GM21619 (cell line): ENCODE data around the gene RNPEP.
"Not testable (repeated sequence)": the region's sequence is repeated elsewhere in the genome, so short reads cannot be mapped to it uniquely, and the experiment has no call there.

Experiments used
- ATAC-seq: cut with Tn5 transposase; IDR thresholded peaks from one replicate; pipeline ENCODE4 v1.9.1; 2021; ENCODE audit not compliant: unreplicated experiment

RNPEP gene

GRCh38 chr1:202009326-202010179, 27.1 kb downstream of the RNPEP start:
- peak; percentile 34 for ATAC-seq

- peak; percentile 92 for ATAC-seq
These were observed 27.9 kb downstream of the RNPEP start, which contains the start of gene ELF3 for GRCh38 chr1:202010180-202011015. Gene ELF3, plus strand, starts transcription at chr1:202010587. Its CDS starts 550 bp downstream, at chr1:202011137.

- no peak for ATAC-seq
These were observed 29.5 kb downstream of the RNPEP start for GRCh38 chr1:202011994-202012393.

DNA sequence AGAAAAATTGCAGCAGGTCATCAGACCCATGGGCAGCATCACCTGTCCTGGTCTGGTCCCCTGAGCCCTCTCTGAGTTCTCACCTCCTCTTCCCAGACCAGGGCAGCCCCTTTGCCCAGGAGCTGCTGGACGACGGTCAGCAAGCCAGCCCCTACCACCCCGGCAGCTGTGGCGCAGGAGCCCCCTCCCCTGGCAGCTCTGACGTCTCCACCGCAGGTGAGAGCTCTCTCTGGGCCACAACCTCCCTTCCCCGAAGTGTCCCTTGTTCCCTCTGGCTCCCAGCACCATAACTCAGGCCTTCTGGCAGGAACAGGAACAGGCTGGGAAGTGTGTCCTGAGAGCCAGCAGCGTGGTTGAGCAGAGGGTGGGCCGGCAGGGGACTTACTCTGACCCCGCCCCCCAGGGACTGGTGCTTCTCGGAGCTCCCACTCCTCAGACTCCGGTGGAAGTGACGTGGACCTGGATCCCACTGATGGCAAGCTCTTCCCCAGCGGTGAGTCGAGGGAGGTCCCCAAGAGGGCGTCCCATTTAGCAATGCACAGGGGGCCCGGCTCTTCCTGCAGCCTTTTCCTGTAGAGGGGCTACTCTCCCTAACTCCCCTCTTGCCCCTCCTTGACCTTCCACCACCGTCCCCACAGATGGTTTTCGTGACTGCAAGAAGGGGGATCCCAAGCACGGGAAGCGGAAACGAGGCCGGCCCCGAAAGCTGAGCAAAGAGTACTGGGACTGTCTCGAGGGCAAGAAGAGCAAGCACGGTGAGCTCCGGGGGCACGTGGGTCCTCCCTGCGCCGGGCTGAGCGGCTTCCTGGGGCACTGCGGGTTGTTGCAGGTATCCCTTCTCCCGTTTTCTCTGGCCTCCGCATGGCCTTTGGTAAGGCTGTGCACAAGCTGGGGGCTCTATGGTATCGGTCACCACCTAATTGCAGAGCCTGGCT, 30.4 kb downstream of the RNPEP start:
- no peak for ATAC-seq

GRCh38 chr1:202013603-202014002, 31.2 kb downstream of the RNPEP start:
- ATAC-seq: no peak

- ATAC-seq: no peak
These were observed 31.6 kb downstream of the RNPEP start for GRCh38 chr1:202014060-202014459.

DNA sequence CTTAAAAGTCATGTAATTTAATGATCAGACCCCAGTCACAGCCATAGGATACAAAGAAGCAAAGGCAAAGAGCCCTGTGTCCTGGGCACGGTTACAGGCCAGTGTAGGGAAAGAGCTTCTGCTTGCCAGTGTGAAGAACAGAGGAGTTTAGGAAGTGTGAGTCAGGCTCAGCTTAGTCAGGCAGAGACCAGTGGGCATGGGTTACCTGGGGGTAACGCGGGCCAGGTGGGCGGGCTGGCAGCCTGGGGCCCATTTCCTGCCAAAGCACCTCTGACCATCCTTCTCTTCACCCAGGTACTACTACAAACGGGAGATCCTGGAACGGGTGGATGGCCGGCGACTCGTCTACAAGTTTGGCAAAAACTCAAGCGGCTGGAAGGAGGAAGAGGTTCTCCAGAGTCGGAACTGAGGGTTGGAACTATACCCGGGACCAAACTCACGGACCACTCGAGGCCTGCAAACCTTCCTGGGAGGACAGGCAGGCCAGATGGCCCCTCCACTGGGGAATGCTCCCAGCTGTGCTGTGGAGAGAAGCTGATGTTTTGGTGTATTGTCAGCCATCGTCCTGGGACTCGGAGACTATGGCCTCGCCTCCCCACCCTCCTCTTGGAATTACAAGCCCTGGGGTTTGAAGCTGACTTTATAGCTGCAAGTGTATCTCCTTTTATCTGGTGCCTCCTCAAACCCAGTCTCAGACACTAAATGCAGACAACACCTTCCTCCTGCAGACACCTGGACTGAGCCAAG, 32.6 kb downstream of the RNPEP start:
- no peak for ATAC-seq

DNA sequence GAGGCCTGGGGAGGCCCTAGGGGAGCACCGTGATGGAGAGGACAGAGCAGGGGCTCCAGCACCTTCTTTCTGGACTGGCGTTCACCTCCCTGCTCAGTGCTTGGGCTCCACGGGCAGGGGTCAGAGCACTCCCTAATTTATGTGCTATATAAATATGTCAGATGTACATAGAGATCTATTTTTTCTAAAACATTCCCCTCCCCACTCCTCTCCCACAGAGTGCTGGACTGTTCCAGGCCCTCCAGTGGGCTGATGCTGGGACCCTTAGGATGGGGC, 33.2 kb downstream of the RNPEP start:
- ATAC-seq: no peak

DNA sequence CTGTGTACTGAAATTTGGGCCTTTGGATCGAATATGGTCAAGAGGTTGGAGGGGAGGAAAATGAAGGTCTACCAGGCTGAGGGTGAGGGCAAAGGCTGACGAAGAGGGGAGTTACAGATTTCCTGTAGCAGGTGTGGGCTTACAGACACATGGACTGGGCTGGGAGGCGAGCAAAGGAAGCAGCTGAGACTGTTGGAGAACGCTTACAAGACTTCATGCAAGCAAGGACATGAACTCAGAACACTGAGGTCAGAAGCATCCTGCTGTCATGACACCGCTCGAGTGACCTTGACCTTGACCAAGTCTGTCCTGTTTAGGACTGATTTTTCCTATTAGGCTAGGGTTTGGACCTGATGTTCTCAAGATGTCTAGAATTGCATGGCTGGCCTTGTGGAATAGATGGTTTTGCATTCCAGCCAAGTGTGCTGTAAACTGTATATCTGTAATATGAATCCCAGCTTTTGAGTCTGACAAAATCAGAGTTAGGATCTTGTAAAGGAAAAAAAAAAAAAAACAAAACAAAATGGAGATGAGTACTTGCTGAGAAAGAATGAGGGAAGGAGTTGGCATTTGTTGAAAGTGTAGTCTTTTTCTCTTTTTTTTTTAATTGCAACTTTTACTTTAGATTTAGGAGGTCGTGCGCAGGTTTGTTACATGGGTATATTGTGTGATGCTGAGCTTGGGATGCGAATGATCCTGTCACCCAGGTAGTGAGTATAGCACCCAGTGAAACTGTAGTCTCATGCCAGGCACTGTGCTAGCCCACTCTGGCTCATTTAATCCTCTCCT, 33.8 kb downstream of the RNPEP start:
- ATAC-seq: no peak

DNA sequence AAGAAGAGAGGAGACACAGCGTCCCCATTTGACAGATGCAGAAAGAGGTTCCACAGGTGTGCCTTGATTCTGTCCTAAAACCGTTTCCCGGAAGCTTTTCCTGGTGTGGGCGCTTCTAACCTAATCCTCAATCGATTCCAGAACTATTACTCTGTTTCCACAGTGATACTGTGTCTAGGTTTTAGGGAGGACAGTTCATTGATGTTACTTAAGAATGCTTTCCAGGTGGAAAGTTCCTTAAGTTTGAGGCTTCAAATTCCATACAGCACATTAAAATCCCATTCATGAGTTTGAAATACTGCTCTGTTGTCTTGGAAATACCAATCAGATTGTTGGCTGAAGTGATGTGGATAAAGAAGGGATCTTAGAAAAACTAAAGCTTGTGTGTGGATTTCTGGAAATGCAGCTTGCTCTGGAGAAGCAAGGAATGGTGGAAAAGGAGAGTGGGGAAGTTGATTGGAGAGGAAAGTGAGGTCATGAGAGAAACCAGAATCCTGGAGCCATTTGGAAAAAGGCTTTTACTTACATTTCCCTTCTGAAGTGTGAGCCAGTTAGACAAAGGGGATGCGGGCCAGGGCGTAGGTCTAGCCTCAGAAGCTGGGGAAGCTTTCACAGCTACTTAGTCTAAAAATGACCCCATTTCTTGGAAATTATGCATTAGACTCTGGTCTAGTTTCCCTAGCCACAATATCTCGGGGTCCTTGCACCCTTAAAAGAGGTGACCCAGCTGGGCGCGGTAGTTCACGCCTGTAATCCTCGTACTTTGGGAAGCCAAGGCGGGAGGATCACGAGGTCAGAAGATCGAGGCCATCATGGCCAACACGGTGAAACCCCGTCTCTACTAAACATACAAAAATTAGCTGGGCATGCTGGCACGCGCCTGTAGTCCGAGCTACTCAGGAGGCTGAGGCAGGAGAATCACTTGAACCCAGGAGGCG, 34.6 kb downstream of the RNPEP start:
- ATAC-seq: no peak

DNA sequence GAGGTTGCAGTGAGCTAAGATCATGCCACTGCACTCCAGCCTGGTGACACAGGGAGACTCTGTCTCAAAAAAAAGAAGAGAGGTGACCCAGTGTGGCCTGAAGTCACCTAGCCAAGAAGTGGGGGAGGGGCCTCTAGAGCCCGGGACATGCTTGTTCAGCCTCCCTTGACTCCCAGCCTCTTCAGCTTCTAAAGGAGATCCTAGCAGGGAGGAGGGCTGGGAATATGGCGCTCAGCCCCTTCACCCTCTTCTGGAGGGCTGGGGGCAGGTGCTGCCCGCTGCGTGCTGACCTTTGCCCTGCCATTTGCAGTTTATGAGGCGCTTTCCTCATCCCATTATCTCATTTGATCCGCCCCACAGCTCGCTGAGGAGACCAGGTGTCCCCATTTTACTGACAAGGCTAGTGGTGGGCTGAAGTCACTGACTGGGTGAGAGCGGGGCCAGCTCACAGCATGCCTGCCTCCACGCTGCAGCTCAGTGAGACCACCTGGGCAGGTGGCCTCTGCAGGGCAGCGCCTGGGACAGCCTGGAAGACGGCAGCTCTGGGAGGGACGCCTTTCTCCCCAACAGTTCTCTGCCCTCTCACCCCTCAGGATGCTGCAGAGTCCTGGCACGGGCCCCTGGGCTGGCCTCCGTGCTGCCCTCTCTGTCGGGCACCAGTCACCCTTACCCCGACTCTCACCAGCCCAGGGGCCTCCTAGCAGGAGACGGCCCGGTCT, 35.5 kb downstream of the RNPEP start:
- no peak for ATAC-seq

DNA sequence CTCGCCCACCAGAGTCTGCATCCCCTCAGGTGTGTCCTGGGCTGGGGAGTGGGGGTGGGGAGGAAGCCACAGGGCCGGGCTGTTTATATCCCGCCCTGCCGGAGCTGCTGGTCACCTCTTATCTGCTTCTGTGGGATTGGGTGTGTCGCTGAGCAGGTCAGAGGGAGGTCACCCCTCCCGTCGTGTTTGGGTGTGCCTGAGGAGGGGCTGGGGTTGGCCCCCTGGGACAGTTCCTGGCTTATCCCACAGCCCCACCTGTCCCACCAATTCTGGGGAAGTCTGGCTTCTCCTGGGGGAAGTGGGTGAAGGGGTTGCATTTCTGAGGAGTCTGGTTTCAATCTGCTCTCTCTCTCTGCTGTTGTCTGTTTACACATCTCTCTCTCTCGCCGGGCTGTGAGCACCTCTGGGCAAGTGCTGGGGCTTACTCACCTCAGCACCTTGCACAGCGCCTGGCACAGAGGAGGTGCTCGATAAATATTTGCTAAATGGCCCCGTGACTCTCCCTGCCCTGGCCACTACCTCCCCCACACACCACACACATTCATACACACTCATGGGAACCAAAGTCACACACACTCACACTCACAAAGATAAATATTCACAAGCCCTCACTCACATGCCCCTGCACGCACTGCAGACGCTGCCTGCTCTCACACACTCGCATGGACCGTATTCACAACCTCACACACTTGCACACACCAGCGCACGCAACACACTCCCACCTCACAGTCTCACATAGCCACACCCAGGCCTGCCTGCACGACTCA, 36.2 kb downstream of the RNPEP start:
- no peak for ATAC-seq

DNA sequence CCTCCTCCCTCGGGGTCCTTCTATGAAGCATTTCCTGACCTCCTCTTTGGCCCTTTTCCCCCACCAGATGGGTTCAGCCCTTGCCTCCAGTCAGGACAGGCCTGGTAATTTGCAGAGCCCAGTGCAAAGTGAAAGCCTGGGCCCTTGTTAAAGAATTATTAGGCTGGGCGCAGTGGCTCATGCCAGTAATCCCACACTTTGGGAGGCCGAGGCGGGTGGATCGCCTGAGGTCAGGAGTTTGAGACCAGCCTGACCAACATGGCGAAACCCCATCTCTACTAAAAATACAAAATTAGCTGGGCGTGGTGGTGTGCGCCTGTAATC, 36.7 kb downstream of the RNPEP start:
- ATAC-seq: not testable (repeated sequence)

DNA sequence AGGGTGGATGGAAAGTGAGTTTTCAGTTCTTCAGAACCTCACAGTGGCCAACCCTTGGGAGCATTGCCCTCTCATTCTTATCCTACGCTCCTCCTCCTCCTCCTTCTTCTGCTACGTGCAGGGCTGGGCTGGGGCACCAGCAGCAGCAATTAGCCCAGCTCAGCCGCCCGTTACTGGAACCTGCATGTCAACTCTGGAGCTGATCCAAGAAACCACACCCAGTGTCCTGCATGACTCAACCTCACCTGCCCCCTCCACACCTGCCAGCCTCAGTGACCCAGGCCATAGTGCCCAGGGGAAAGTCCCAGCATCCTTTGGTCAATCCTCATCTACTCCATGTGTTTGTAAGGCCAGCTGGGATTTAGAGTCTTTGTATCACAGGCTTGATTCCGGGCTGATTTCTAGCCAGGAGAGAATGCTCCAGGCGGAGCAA, 40.6 kb downstream of the RNPEP start:
- no peak for ATAC-seq

DNA sequence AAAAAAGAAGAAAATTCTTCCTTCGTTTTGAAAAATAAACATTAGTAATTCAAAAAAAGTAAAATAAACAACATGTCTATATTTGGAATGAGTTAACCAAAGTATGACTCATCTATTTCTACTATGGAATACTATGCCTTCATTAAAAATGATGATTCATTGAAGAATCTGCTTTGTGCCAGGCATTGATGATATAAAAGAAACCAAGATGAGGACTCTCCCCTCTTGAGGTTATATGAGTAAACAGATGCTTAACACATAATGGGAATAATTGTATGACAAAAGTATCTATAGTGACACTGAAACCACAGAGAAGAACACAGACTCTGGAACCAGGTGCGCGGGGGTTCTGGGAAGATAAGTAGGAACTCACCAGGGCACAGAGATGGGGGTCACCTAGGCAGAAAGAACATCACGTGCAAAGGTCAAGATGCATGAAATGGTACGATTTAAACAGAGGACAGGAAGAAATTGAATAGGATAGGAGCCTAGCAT, 46.8 kb downstream of the RNPEP start:
- ATAC-seq: no peak

GRCh38 chr1:202029727-202030126, 47.3 kb downstream of the RNPEP start:
- no peak for ATAC-seq

- ATAC-seq: no peak
These were observed 49.3 kb downstream of the RNPEP start for GRCh38 chr1:202031796-202032195.
